HUDEP-2 (cell line): ENCODE results near the gene SCNM1.

ENCODE experiments used
- DNase-seq, 76 experiments: peaks; one replicate each; lab custom pipeline; 2025; ENCODE audit not compliant: unreplicated experiment in 76 of 76; lab: John Stamatoyannopoulos, UW

The SCNM1 gene

DNA sequence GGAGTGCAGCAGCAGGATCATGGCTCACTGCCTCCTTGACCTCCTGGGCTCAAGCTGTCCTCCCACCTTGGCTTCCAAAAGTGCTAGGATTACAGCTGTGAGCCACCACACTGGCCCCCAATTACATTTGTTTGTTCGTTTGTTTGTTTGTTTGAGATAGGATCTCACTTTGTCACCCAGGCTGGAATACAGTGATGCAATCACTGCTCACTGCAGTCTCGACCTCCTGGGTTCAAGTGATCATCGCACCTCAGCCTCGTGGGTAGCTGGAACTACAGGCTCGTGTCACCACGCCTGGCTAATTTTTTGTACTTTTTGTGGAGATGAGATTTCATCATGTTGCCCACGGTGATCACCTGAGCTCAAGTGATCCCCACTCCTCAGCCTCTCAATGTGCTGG lies 26.1 kb downstream of the SCNM1 start:
- DNase-seq = no peak

DNA sequence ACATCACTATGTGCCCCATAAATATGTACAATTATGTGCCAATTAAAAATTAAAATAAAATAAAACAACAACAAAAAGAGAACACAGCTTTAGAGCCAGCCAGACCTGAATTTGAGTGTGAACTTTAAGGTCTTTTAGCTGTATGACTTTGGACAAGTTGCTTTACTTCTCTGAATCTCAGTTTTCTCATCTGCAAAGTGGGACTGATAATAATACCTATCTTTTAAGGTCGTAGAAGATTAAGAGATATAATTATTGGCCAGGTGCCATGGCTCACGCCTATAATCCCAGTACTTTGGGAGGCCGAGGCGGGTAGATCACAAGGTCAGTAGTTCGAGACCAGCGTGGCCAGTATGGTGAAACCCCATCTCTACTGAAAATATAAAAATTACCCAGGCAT lies 27.4 kb downstream of the SCNM1 start:
- DNase-seq = no peak

DNA sequence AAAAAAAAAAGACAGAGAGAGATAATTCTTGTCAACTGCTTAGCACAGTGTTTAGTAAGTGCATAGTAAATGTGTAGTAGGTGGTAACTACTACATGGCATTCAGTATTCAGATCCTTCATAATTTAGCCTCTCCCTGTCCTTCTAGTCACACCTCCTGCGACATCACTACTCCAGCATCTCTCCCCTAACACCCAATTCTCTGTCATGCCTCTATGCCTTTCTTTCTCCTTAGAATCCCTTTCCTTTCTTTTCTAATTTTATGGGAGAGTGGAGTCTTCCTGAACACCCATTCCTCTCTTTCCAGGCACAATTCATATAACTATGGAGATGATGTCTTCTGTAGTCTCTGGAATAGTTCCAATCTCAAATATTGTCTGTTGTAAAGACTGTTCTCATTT lies 27.9 kb downstream of the SCNM1 start:
- peak in 1 of 76 experiments; percentile 6 for DNase-seq

DNA sequence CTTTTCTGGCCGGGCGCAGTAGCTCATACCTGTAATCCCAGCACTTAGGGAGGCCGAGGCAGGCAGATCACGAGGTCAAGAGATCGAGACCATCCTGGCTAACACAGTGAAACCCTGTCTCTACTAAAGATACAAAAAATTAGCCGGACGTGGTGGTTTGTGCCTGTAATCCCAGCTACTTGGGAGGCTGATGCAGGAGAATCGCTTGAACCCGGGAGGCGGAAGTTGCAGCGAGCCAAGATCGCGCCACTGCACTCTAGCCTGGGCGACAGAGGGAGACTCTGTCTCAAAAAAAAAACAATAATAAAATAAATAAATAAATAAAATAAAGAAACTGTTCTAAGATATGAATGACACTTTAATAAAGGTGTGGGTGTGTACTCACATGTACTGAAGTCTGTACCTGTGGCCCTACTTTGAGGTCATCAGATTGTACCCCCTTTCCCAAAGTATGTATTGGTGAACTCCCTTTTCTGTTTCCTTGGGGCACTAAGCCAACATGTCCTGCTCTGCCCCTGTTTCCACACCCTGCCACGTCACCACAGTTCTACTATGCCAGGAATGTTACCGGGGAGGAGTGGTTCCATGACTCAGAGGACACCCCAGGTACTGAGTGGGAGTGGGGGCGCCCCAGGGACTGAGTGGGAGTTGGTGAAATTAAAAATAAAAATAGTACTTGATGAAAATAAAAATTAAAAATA lies 29.1 kb downstream of the SCNM1 start:
- DNase-seq = peak in 66 of 76 experiments; percentile 3 to 83 (median 44)

- DNase-seq = peak in 60 of 76 experiments; percentile 2 to 75 (median 36)
Observed at GRCh38 chr1:151196292-151196800, 30.4 kb downstream of the SCNM1 start.

GRCh38 chr1:151197863-151198253 lies 31.9 kb downstream of the SCNM1 start:
- DNase-seq = peak in 35 of 76 experiments; percentile 2 to 65 (median 25)

- peak; percentile 30 to 98 (median 94) for DNase-seq
Observed at GRCh38 chr1:151198254-151199127, 32.5 kb downstream of the SCNM1 start, which contains the start of gene PIP5K1A. PIP5K1A (plus strand) TSS chr1:151198552; CDS start chr1:151198997, 445 bp downstream.

- peak in 3 of 76 experiments; percentile 5 to 13 (median 9) for DNase-seq
Observed at GRCh38 chr1:151199873-151200581, 34.1 kb downstream of the SCNM1 start.

GRCh38 chr1:151205381-151205965 lies 39.5 kb downstream of the SCNM1 start:
- DNase-seq = peak in 1 of 76 experiments; percentile 2

DNA sequence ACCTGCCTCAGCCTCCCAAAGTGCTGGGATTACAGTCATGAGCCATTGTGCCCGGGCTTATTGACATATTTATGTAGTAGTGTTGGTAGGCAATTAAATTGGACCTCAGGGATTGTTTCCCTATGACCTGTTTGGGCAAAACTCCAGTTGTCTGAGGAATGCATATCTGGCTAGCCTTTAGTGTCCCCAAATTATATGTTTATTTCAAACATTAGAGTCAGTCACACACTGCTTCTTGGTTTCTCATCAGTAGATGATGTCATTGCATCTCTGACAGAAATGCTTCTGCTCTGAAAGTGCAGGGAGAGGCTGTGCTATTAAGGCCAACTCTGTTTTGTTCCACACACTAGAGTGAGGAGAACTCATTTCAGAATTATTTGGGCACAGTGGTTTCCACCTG lies 44.9 kb downstream of the SCNM1 start:
- DNase-seq = no peak

GRCh38 chr1:151211972-151212705 lies 46.2 kb downstream of the SCNM1 start:
- DNase-seq = no peak

DNA sequence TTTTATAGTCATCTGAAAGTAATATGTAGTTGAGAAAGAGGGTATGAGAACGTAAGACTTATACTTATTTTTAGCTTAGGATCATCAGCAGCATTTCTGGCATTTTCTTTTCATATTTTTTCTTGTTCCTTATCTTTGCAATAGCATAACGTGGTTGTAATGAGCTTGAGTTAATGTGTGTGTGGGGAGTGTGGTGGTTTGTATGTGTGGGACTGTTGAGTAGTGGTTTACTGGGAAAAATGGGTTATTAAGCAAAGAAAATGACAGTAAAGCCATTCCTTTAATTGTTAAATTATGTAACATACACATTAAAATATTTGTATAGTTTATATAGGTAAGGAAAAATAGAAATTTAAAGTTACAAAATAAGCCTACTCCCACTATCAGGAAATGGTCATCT lies 47.6 kb downstream of the SCNM1 start:
- peak in 1 of 76 experiments; percentile 5 for DNase-seq
